Spleen (tissue), 7 donors: ENCODE data around the gene LTB.

Source experiments
- POLR2A ChIP-seq, 3 donors: fragments of 450-650 bp; IDR thresholded peaks; one replicate each; pipeline ENCODE4 v1.5.1; 2017; ENCODE audit warnings: antibody characterized with exemption in 3 of 3, mild to moderate bottlenecking in 1 of 3
- POLR2AphosphoS5 ChIP-seq, 3 donors: sonication (generic); formaldehyde crosslinking; IDR thresholded peaks; one replicate each; pipeline ENCODE4 v1.5.1; 2017; ENCODE audit warnings: antibody characterized with exemption in 3 of 3
- TF ChIP-seq, protein P1 (sequence below), 11 experiments: fragments of 200-600 bp in 7 of 11; fragments of 450-650 bp in 4 of 11; sonication (generic) in 4 of 11; IDR thresholded peaks in 8 of 11; conservative IDR thresholded peaks in 3 of 11; 1 replicate in 7 of 11; 2 replicates in 4 of 11; pipeline versions ENCODE4 v1.4.0 to v1.8.0; 2016 to 2021; ENCODE audit warnings: antibody characterized with exemption in 11 of 11, inconsistent platforms in 4 of 11, mild to moderate bottlenecking in 1 of 11
- donor health status: DM: no; HTN: no; CAD: no; lungs with moderate emphysema.
- donor health status: DM: no; HTN: no; CAD: no.
- donor health status: DM: no; HTN: no; CAD: no.

DNA sequence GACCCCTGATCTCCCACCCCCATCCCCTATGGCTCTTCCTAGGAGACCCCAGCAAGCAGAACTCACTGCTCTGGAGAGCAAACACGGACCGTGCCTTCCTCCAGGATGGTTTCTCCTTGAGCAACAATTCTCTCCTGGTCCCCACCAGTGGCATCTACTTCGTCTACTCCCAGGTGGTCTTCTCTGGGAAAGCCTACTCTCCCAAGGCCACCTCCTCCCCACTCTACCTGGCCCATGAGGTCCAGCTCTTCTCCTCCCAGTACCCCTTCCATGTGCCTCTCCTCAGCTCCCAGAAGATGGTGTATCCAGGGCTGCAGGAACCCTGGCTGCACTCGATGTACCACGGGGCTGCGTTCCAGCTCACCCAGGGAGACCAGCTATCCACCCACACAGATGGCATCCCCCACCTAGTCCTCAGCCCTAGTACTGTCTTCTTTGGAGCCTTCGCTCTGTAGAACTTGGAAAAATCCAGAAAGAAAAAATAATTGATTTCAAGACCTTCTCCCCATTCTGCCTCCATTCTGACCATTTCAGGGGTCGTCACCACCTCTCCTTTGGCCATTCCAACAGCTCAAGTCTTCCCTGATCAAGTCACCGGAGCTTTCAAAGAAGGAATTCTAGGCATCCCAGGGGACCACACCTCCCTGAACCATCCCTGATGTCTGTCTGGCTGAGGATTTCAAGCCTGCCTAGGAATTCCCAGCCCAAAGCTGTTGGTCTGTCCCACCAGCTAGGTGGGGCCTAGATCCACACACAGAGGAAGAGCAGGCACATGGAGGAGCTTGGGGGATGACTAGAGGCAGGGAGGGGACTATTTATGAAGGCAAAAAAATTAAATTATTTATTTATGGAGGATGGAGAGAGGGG is 8.8 kb downstream of the LTB start:
- TF ChIP-seq, protein P1, sequence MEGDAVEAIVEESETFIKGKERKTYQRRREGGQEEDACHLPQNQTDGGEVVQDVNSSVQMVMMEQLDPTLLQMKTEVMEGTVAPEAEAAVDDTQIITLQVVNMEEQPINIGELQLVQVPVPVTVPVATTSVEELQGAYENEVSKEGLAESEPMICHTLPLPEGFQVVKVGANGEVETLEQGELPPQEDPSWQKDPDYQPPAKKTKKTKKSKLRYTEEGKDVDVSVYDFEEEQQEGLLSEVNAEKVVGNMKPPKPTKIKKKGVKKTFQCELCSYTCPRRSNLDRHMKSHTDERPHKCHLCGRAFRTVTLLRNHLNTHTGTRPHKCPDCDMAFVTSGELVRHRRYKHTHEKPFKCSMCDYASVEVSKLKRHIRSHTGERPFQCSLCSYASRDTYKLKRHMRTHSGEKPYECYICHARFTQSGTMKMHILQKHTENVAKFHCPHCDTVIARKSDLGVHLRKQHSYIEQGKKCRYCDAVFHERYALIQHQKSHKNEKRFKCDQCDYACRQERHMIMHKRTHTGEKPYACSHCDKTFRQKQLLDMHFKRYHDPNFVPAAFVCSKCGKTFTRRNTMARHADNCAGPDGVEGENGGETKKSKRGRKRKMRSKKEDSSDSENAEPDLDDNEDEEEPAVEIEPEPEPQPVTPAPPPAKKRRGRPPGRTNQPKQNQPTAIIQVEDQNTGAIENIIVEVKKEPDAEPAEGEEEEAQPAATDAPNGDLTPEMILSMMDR (IDR thresholded peaks at IDR 0.05 in 8 of 11, conservative IDR thresholded peaks at IDR 0.05 in 3 of 11), result no peak
- no peak for TF ChIP-seq POLR2AphosphoS5 (IDR thresholded peaks at IDR 0.05)
- no peak for TF ChIP-seq POLR2A (IDR thresholded peaks at IDR 0.05)
